ENCODE measurements around the gene PRR7.

- TF ChIP-seq NFIC (IDR thresholded peaks at IDR 0.05; ENCODE audit: borderline replicate concordance) (no peak), USF1 (IDR thresholded peaks at IDR 0.05; ENCODE audit: borderline replicate concordance, low read depth) (no peak), YY1 (IDR thresholded peaks at IDR 0.05; ENCODE audit: low read depth) (no peak), USF2 (IDR thresholded peaks at IDR 0.05; ENCODE audit: borderline replicate concordance, low read depth, low read length) (no peak), CTCF (IDR thresholded peaks at IDR 0.05) (no peak), PBX3 (IDR thresholded peaks at IDR 0.05) (no peak), FOXJ3 (CRISPR knock-in tag; IDR thresholded peaks at IDR 0.05) (no peak), MEF2A (IDR thresholded peaks at IDR 0.05; ENCODE audit: borderline replicate concordance, low read depth) (no peak), JUND (IDR thresholded peaks at IDR 0.05) (no peak), GATA2 (CRISPR knock-in tag; IDR thresholded peaks at IDR 0.05) (no peak)
Observed at GRCh38 chr5:177440211-177440989, 6.2 kb upstream of the PRR7 start.

All from SK-N-SH (cell line).